Type B pancreatic cell (in vitro differentiated cells): ENCODE data around the gene KATNIP. TPM values are rescaled to one million over a fixed set of nuclear protein-coding genes. Genes with fewer than 3 reads are reported as not detected.

Experiments used
- DNase-seq: peaks from one replicate; pipeline ENCODE4 v3.0.0; 2021; ENCODE audit warnings: mixed read lengths; ENCODE audit not compliant: unreplicated experiment; ENCODE audit errors: extremely low spot score
- H3K27ac Mint-ChIP-seq: 2 replicates; pipeline ENCODE4 v1.8.0; 2021; ENCODE audit warnings: mild to moderate bottlenecking, mixed read lengths
- H3K27me3 Mint-ChIP-seq: 2 replicates; pipeline ENCODE4 v1.8.0; 2021; ENCODE audit warnings: mixed read lengths
- H3K36me3 Mint-ChIP-seq: 2 replicates; pipeline ENCODE4 v1.8.0; 2021; ENCODE audit warnings: mixed read lengths
- H3K4me1 Mint-ChIP-seq: one replicate; pipeline ENCODE4 v1.8.0; 2021; ENCODE audit warnings: mixed read lengths; ENCODE audit not compliant: unreplicated experiment
- H3K4me3 Mint-ChIP-seq: 2 replicates; pipeline ENCODE4 v1.8.0; 2021; ENCODE audit warnings: mild to moderate bottlenecking, mixed read lengths
- H3K9me3 Mint-ChIP-seq: 2 replicates; pipeline ENCODE4 v1.8.0; 2021; ENCODE audit warnings: mixed read lengths
- CTCF ChIP-seq: fragments of 200-600 bp; sonication (generic); conservative IDR thresholded peaks from 2 replicates; pipeline ENCODE4 v1.5.0; 2021; ENCODE audit warnings: antibody characterized with exemption, mild to moderate bottlenecking
- total RNA-seq: library from RNA; stranded (reverse); gene quantifications from 2 replicates; pipeline ENCODE4 v1.2.1, GENCODE V29; 2021; ENCODE audit warnings: low replicate concordance

The KATNIP gene
- total RNA-seq, 1 donor from 2014 or later, result 35.8 TPM

- TF ChIP-seq CTCF, result no peak
- Mint-ChIP-seq H3K27ac (no peak overlapping the region), H3K4me3 (no peak overlapping the region), H3K4me1 (peaks cover 7% of the 10 kb centered on the region), H3K36me3 (peaks cover 53% of the 10 kb centered on the region), H3K9me3 (no peaks in the 10 kb centered on the region), H3K27me3 (no peaks in the 10 kb centered on the region)
- no peak for DNase-seq
Measured at GRCh38 chr16:27508476-27508875, 41.5 kb upstream of the KATNIP start.

GRCh38 chr16:27511657-27512448 is 38.1 kb upstream of the KATNIP start:
- Mint-ChIP-seq H3K4me1 (peaks cover 7% of the 10 kb centered on the region), H3K4me3 (no peak overlapping the region), H3K9me3 (no peaks in the 10 kb centered on the region), H3K27ac (peak overlapping the region; percentile 13), H3K27me3 (no peaks in the 10 kb centered on the region), H3K36me3 (peaks cover 60% of the 10 kb centered on the region)
- no peak for DNase-seq
- peak; percentile 26 for TF ChIP-seq CTCF

GRCh38 chr16:27514806-27515205 is 35.1 kb upstream of the KATNIP start:
- Mint-ChIP-seq H3K9me3 (no peaks in the 10 kb centered on the region), H3K4me1 (peaks cover 7% of the 10 kb centered on the region), H3K27ac (no peak overlapping the region), H3K27me3 (no peaks in the 10 kb centered on the region), H3K4me3 (no peak overlapping the region), H3K36me3 (peaks cover 64% of the 10 kb centered on the region)
- no peak for DNase-seq
- TF ChIP-seq CTCF, result no peak

- TF ChIP-seq CTCF, result peak; percentile 73
- Mint-ChIP-seq H3K27me3 (no peaks in the 10 kb centered on the region), H3K27ac (no peak overlapping the region), H3K36me3 (peaks cover 59% of the 10 kb centered on the region), H3K9me3 (no peaks in the 10 kb centered on the region), H3K4me3 (no peak overlapping the region), H3K4me1 (peaks cover 7% of the 10 kb centered on the region)
- DNase-seq, result no peak
Measured at GRCh38 chr16:27515874-27516353, 34.0 kb upstream of the KATNIP start.

GRCh38 chr16:27516365-27516764 is 33.6 kb upstream of the KATNIP start:
- H3K27me3 Mint-ChIP-seq, result no peaks in the 10 kb centered on the region
- peaks cover 6% of the 10 kb centered on the region for H3K4me1 Mint-ChIP-seq
- H3K4me3 Mint-ChIP-seq, result no peak overlapping the region
- no peak for DNase-seq
- no peak for TF ChIP-seq CTCF
- peaks cover 55% of the 10 kb centered on the region for H3K36me3 Mint-ChIP-seq
- no peaks in the 10 kb centered on the region for H3K9me3 Mint-ChIP-seq
- no peak overlapping the region for H3K27ac Mint-ChIP-seq
